Endodermal cell (in vitro differentiated cells): ENCODE data around the gene ARL14EPL. TPM values are rescaled to one million over a fixed set of nuclear protein-coding genes. Genes with fewer than 3 reads are reported as not detected.

Experiments used
- DNase-seq: peaks from one replicate; pipeline ENCODE4 v3.0.0-alpha.2; 2017
- H3K27ac ChIP-seq: 2 replicates; pipeline ENCODE4 v1.5.1; 2013; ENCODE audit warnings: mild to moderate bottlenecking, low read depth, low read length, moderate library complexity
- H3K27me3 ChIP-seq: 2 replicates; pipeline ENCODE4 v1.6.1; 2013; ENCODE audit warnings: mild to moderate bottlenecking, low read length, moderate library complexity; ENCODE audit not compliant: insufficient read depth, control insufficient read depth, poor library complexity, severe bottlenecking
- H3K36me3 ChIP-seq: 2 replicates; pipeline ENCODE4 v1.7.0; 2013; ENCODE audit warnings: mild to moderate bottlenecking, low read length, moderate library complexity; ENCODE audit not compliant: control insufficient read depth, insufficient read depth
- H3K4me1 ChIP-seq: one replicate; pipeline ENCODE4 v1.7.0; 2013; ENCODE audit warnings: low read length; ENCODE audit not compliant: control insufficient read depth, insufficient read depth
- H3K4me3 ChIP-seq: 2 replicates; pipeline ENCODE4 v1.5.1; 2013; ENCODE audit warnings: mild to moderate bottlenecking, low read length, moderate library complexity
- H3K9ac ChIP-seq: 2 replicates; pipeline ENCODE4 v1.6.1; 2013; ENCODE audit warnings: mild to moderate bottlenecking, low read length, moderate library complexity; ENCODE audit not compliant: poor library complexity, severe bottlenecking; ENCODE audit errors: extremely low read depth
- H3K9me3 ChIP-seq: 2 replicates; pipeline ENCODE4 v1.6.1; 2013; ENCODE audit warnings: mild to moderate bottlenecking, low read length, moderate library complexity; ENCODE audit not compliant: control insufficient read depth
- H3K27ac Mint-ChIP-seq: 2 replicates; pipeline ENCODE4 v1.8.0; 2020; ENCODE audit warnings: mixed read lengths
- H3K27me3 Mint-ChIP-seq: 2 replicates; pipeline ENCODE4 v1.8.0; 2021; ENCODE audit warnings: mild to moderate bottlenecking, mixed read lengths; ENCODE audit not compliant: insufficient read depth
- H3K36me3 Mint-ChIP-seq: 2 replicates; pipeline ENCODE4 v1.8.0; 2020; ENCODE audit warnings: low read depth, mixed read lengths
- H3K4me1 Mint-ChIP-seq: 2 replicates; pipeline ENCODE4 v1.8.0; 2020; ENCODE audit warnings: mixed read lengths
- H3K4me3 Mint-ChIP-seq: 2 replicates; pipeline ENCODE4 v1.8.0; 2020; ENCODE audit warnings: mild to moderate bottlenecking, moderate library complexity, mixed read lengths
- H3K9me3 Mint-ChIP-seq: 2 replicates; pipeline ENCODE4 v1.8.0; 2020; ENCODE audit warnings: mild to moderate bottlenecking, mixed read lengths
- WGBS, 2 experiments: methylation state at CpG; one replicate each; pipeline versions ENCODE4 v1.1.5 to v1.1.7; 2013; ENCODE audit warnings: missing lambda C conversion rate in 2 of 2, mixed read lengths in 1 of 2; ENCODE audit not compliant: insufficient coverage in 1 of 2, insufficient read length in 1 of 2; 5-methylcytosine and 5-hydroxymethylcytosine counted together
- total RNA-seq, 2 donors: library from RNA; stranded (reverse); fragmentation: NEBNext Ultra II Directional in 1 of 2; extraction: Animal tissue kit (Norgen Biotek cat#: 25700) in 1 of 2; gene quantifications; 2 replicates in 1 of 2; 3 replicates in 1 of 2; pipeline ENCODE4 v1.2.1, GENCODE V29; 2021
- TF ChIP-seq, protein P1 (sequence below): fragments of 200-600 bp; sonication (generic); conservative IDR thresholded peaks from 2 replicates; pipeline ENCODE4 v1.5.0; 2021; ENCODE audit warnings: antibody characterized with exemption, mild to moderate bottlenecking

The ARL14EPL gene
- total RNA-seq, 2 donors from 2014 or later, result not detected

DNA sequence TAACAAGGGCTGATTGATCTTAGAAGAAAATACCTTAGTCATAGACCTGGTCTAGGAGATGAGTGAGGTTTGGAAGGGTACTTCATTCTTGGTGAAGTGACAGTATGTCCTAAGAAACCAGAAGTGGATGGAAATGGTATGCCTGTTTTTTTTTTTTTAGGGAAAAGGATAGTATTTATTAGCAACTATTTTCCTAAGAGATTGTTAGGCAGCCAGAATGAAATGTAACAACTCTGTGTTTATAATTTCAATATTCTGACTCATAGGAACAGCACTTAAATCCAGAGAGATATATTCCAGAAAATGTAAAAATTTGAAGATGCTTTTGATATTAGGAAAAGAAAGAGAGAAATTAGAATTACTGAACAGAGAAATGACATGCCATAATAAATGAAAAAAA is 21.2 kb upstream of the ARL14EPL start:
- Mint-ChIP-seq H3K9me3 (no peaks in the 10 kb centered on the region), H3K27ac (no peak overlapping the region), H3K4me3 (no peak overlapping the region), H3K4me1 (no peaks in the 10 kb centered on the region), H3K27me3 (no peaks in the 10 kb centered on the region), H3K36me3 (no peaks in the 10 kb centered on the region)
- Histone ChIP-seq H3K4me1 (no peaks in the 10 kb centered on the region), H3K9me3 (no peaks in the 10 kb centered on the region), H3K4me3 (no peak overlapping the region), H3K27me3 (no peaks in the 10 kb centered on the region), H3K36me3 (no peaks in the 10 kb centered on the region), H3K27ac (no peak overlapping the region), H3K9ac (no peak overlapping the region)
- no peak for DNase-seq
- TF ChIP-seq, protein P1, sequence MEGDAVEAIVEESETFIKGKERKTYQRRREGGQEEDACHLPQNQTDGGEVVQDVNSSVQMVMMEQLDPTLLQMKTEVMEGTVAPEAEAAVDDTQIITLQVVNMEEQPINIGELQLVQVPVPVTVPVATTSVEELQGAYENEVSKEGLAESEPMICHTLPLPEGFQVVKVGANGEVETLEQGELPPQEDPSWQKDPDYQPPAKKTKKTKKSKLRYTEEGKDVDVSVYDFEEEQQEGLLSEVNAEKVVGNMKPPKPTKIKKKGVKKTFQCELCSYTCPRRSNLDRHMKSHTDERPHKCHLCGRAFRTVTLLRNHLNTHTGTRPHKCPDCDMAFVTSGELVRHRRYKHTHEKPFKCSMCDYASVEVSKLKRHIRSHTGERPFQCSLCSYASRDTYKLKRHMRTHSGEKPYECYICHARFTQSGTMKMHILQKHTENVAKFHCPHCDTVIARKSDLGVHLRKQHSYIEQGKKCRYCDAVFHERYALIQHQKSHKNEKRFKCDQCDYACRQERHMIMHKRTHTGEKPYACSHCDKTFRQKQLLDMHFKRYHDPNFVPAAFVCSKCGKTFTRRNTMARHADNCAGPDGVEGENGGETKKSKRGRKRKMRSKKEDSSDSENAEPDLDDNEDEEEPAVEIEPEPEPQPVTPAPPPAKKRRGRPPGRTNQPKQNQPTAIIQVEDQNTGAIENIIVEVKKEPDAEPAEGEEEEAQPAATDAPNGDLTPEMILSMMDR, result no peak

DNA sequence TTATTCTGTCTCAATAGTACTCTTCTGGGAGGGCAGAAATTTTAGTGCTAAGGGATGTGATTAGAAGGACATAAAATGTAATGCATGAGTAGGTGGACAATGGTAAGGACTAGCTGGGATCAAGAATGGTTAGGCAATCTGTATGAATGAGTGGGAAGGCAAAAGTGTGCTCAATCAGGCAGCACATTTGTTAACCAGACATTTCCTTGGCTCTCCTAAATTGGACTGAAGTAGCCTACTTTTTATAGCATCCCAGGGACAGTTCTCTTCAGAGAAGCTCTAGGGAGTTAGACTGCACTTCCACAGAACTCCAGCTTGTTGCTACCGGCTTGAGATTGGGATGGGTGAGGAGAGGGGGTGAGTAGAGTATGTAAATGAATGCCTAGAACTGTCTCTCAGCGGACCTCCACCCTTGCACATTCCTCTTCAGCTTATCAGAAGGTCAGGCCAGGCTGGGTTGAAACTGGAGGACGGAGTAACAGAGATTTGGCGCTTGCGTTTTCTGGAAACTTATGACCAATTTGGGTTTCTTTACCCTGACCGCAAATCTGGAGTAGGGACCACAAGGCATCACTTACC is 19.0 kb upstream of the ARL14EPL start:
- H3K36me3 Mint-ChIP-seq, result no peaks in the 10 kb centered on the region

DNA sequence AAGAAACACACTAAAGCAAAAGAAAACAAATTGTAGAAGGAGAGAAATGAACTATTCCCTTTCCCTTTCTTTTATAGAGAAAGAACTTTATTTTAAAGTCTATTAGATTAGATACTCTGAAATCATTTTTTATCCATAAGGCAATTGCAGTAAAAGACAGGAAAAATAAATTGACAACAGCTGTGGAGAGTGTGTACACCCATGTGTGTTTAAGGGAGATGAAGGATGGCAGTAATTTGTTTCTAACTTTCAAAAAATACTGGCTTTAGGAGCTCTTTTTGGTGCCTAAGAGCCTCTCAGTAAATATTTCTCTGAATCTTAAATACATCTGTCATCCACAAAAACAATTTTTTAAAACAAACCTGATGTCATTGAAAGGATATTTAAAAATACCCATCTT is 18.3 kb upstream of the ARL14EPL start:
- no peaks in the 10 kb centered on the region for H3K9me3 Mint-ChIP-seq
- no peak overlapping the region for H3K27ac Mint-ChIP-seq
- TF ChIP-seq, protein P1, result no peak
- H3K36me3 Mint-ChIP-seq, result no peaks in the 10 kb centered on the region
- DNase-seq, result no peak
- H3K27me3 Mint-ChIP-seq, result no peaks in the 10 kb centered on the region
- H3K4me1 Mint-ChIP-seq, result no peaks in the 10 kb centered on the region
- Histone ChIP-seq H3K27ac (no peak overlapping the region), H3K27me3 (no peaks in the 10 kb centered on the region), H3K36me3 (no peaks in the 10 kb centered on the region), H3K9ac (no peak overlapping the region), H3K4me1 (no peaks in the 10 kb centered on the region), H3K9me3 (no peaks in the 10 kb centered on the region), H3K4me3 (no peak overlapping the region)
- H3K4me3 Mint-ChIP-seq, result no peak overlapping the region

More for the DNA sequence above, 19.0 kb upstream of the ARL14EPL start:
- H3K4me1 ChIP-seq, result no peaks in the 10 kb centered on the region
- H3K9ac ChIP-seq, result no peak overlapping the region
- H3K27ac ChIP-seq, result no peak overlapping the region
- 80% methylated on average over 1 to 6 of the region's 6 CpGs for WGBS, 2 experiments
- H3K36me3 ChIP-seq, result no peaks in the 10 kb centered on the region
- Mint-ChIP-seq H3K27me3 (no peaks in the 10 kb centered on the region), H3K4me1 (no peaks in the 10 kb centered on the region), H3K4me3 (no peak overlapping the region), H3K27ac (no peak overlapping the region), H3K9me3 (no peaks in the 10 kb centered on the region)
- H3K9me3 ChIP-seq, result no peaks in the 10 kb centered on the region
- TF ChIP-seq, protein P1, result no peak
- no peak for DNase-seq
- no peak overlapping the region for H3K4me3 ChIP-seq
- no peaks in the 10 kb centered on the region for H3K27me3 ChIP-seq
